Dermis blood vessel endothelial cell (primary cell): ENCODE results near the gene SPSB3. TPM values are rescaled to one million over a fixed set of nuclear protein-coding genes. Genes with fewer than 3 reads are reported as not detected.
A peak's percentile ranks its signal among the peaks of the same experiment; 100 is the strongest.

ENCODE experiments used
- DNase-seq: peaks from one replicate; pipeline ENCODE4 v3.0.0; 2010
- total RNA-seq: library from RNA; depleted of rRNA; stranded (reverse); fragments of >200 nt; gene quantifications from 2 replicates; pipeline ENCODE4 v1.2.3, GENCODE V29; 2014

Gene SPSB3
- total RNA-seq, 1 donor from 2014 or later: 82.2 TPM

GRCh38 chr16:1788095-1788707 lies 5.8 kb upstream of the SPSB3 start:
- no peak for DNase-seq

- no peak for DNase-seq
Observed at GRCh38 chr16:1787322-1788094, 5.1 kb upstream of the SPSB3 start.

- DNase-seq: no peak
Observed at GRCh38 chr16:1787056-1787321, 4.6 kb upstream of the SPSB3 start.

GRCh38 chr16:1786242-1787055 lies 4.1 kb upstream of the SPSB3 start:
- DNase-seq: no peak

GRCh38 chr16:1785846-1786170 lies 3.4 kb upstream of the SPSB3 start:
- no peak for DNase-seq

- DNase-seq: no peak
Observed at GRCh38 chr16:1784977-1785845, 2.8 kb upstream of the SPSB3 start.

- DNase-seq: peak; percentile 47
Observed at GRCh38 chr16:1781758-1782407, 488 bp downstream of the SPSB3 start.

- no peak for DNase-seq
Observed at GRCh38 chr16:1781254-1781653, 1.1 kb downstream of the SPSB3 start.

- DNase-seq: no peak
Observed at GRCh38 chr16:1780677-1781072, 1.7 kb downstream of the SPSB3 start.

GRCh38 chr16:1779741-1780676 lies 2.4 kb downstream of the SPSB3 start:
- no peak for DNase-seq

GRCh38 chr16:1779234-1779701 lies 3.1 kb downstream of the SPSB3 start:
- no peak for DNase-seq

- DNase-seq: no peak
Observed at GRCh38 chr16:1778200-1779179, 3.9 kb downstream of the SPSB3 start.

GRCh38 chr16:1777375-1778199 lies 4.8 kb downstream of the SPSB3 start:
- DNase-seq: no peak

GRCh38 chr16:1776991-1777374 lies 5.4 kb downstream of the SPSB3 start:
- DNase-seq: no peak

- DNase-seq: no peak
Observed at GRCh38 chr16:1776672-1776955, 5.8 kb downstream of the SPSB3 start.

- DNase-seq: no peak
Observed at GRCh38 chr16:1775846-1776671, 6.3 kb downstream of the SPSB3 start.

- no peak for DNase-seq
Observed at GRCh38 chr16:1775006-1775845, 7.1 kb downstream of the SPSB3 start.

- DNase-seq: no peak
Observed at GRCh38 chr16:1774448-1774780, 8.0 kb downstream of the SPSB3 start.
